H9 (cell line): ENCODE measurements around the gene MAP1B. TPM values are rescaled to one million over a fixed set of nuclear protein-coding genes. Genes with fewer than 3 reads are reported as not detected.

Experiments used
- DNase-seq: peaks from one replicate; pipeline ENCODE4 v3.0.0-alpha.2; 2017
- H2AFZ ChIP-seq: one replicate; pipeline ENCODE4 v1.6.1; 2013; ENCODE audit warnings: mild to moderate bottlenecking, low read length, control low read depth, moderate library complexity
- H2AK5ac ChIP-seq: 2 replicates; pipeline ENCODE4 v1.6.1; 2013; ENCODE audit warnings: low read length, control low read depth, mixed read lengths; ENCODE audit not compliant: insufficient read length
- H2BK120ac ChIP-seq: one replicate; pipeline ENCODE4 v1.6.1; 2013; ENCODE audit warnings: low read depth, mild to moderate bottlenecking, low read length, control low read depth, inconsistent platforms; ENCODE audit not compliant: poor library complexity, severe bottlenecking
- H2BK12ac ChIP-seq: 2 replicates; pipeline ENCODE4 v1.6.1; 2013; ENCODE audit warnings: low read length, control low read depth, mixed read lengths, low read depth; ENCODE audit not compliant: insufficient read length
- H2BK15ac ChIP-seq: 2 replicates; pipeline ENCODE4 v1.6.1; 2013; ENCODE audit warnings: low read depth, low read length, control low read depth
- H2BK20ac ChIP-seq: one replicate; pipeline ENCODE4 v1.6.1; 2013; ENCODE audit warnings: low read depth, mild to moderate bottlenecking, low read length, control low read depth, inconsistent platforms; ENCODE audit not compliant: poor library complexity, severe bottlenecking
- H2BK5ac ChIP-seq: 2 replicates; pipeline ENCODE4 v1.6.1; 2013; ENCODE audit warnings: low read length, control low read depth, mixed read lengths; ENCODE audit not compliant: insufficient read length
- H3K14ac ChIP-seq: 2 replicates; pipeline ENCODE4 v1.6.1; 2013; ENCODE audit warnings: low read length, control low read depth; ENCODE audit not compliant: insufficient read depth
- H3K18ac ChIP-seq: 2 replicates; pipeline ENCODE4 v1.6.1; 2013; ENCODE audit warnings: low read depth, mild to moderate bottlenecking, mixed read lengths, low read length, control low read depth; ENCODE audit not compliant: insufficient read length
- H3K23ac ChIP-seq: 2 replicates; pipeline ENCODE4 v1.6.1; 2013; ENCODE audit warnings: low read length, control low read depth, mixed read lengths, low read depth; ENCODE audit not compliant: insufficient read length
- H3K23me2 ChIP-seq: 2 replicates; pipeline ENCODE4 v1.6.1; 2013; ENCODE audit warnings: low read depth, mild to moderate bottlenecking, mixed read lengths, low read length, control low read depth; ENCODE audit not compliant: insufficient read length, poor library complexity, severe bottlenecking
- H3K27ac ChIP-seq: 2 replicates; pipeline ENCODE4 v1.5.1; 2013; ENCODE audit warnings: low read length, control low read depth, mixed read lengths, low read depth; ENCODE audit not compliant: insufficient read length
- H3K27me3 ChIP-seq: 2 replicates; pipeline ENCODE4 v1.6.1; 2013; ENCODE audit warnings: low read length, control low read depth, inconsistent platforms; ENCODE audit not compliant: insufficient read depth
- H3K4ac ChIP-seq: 2 replicates; pipeline ENCODE4 v1.6.1; 2013; ENCODE audit warnings: low read depth, mild to moderate bottlenecking, control low read depth, inconsistent platforms, low read length, moderate library complexity
- H3K4me1 ChIP-seq: 2 replicates; pipeline ENCODE4 v1.6.1; 2013; ENCODE audit warnings: low read length, control low read depth, inconsistent platforms; ENCODE audit not compliant: insufficient read depth
- H3K4me2 ChIP-seq: 2 replicates; pipeline ENCODE4 v1.6.1; 2013; ENCODE audit warnings: low read length, control low read depth, mixed read lengths; ENCODE audit not compliant: insufficient read length, insufficient read depth
- H3K56ac ChIP-seq: 2 replicates; pipeline ENCODE4 v1.6.1; 2013; ENCODE audit warnings: low read depth, mild to moderate bottlenecking, mixed read lengths, low read length, control low read depth; ENCODE audit not compliant: insufficient read length
- H3K79me1 ChIP-seq: 2 replicates; pipeline ENCODE4 v1.6.1; 2013; ENCODE audit warnings: low read depth, mild to moderate bottlenecking, moderate library complexity, low read length, control low read depth, inconsistent platforms; ENCODE audit not compliant: insufficient read depth, poor library complexity, severe bottlenecking
- H3K79me2 ChIP-seq: 2 replicates; pipeline ENCODE4 v1.6.1; 2013; ENCODE audit warnings: low read length, control low read depth, inconsistent platforms; ENCODE audit not compliant: insufficient read depth
- H3K9ac ChIP-seq: 2 replicates; pipeline ENCODE4 v1.6.1; 2013; ENCODE audit warnings: low read length, control low read depth, mixed read lengths; ENCODE audit not compliant: insufficient read length; ENCODE audit errors: extremely low read depth
- H3K9me3 ChIP-seq: one replicate; pipeline ENCODE4 v1.6.1; 2013; ENCODE audit warnings: low read depth, low read length, inconsistent platforms; ENCODE audit not compliant: control insufficient read depth
- H3T11ph ChIP-seq: one replicate; pipeline ENCODE4 v1.6.1; 2013; ENCODE audit warnings: mild to moderate bottlenecking, low read length, control low read depth, inconsistent platforms
- H4K20me1 ChIP-seq: one replicate; pipeline ENCODE4 v1.6.1; 2013; ENCODE audit not compliant: control insufficient read depth, insufficient read length, insufficient read depth
- H4K5ac ChIP-seq: 2 replicates; pipeline ENCODE4 v1.6.1; 2013; ENCODE audit warnings: low read depth, mild to moderate bottlenecking, mixed read lengths, low read length, control low read depth; ENCODE audit not compliant: insufficient read length
- H4K8ac ChIP-seq: replicated peaks from 2 replicates; pipeline ENCODE4 v1.6.1; 2013; ENCODE audit warnings: low read length, control low read depth, mixed read lengths, low read depth; ENCODE audit not compliant: insufficient read length
- H4K91ac ChIP-seq: 2 replicates; pipeline ENCODE4 v1.6.1; 2013; ENCODE audit warnings: low read depth, mild to moderate bottlenecking, moderate library complexity, mixed read lengths, low read length, control low read depth; ENCODE audit not compliant: insufficient read length
- H3K27ac Mint-ChIP-seq, 3 experiments: 2 replicates in 2 of 3; 3 replicates in 1 of 3; pipeline ENCODE4 v1.8.0; 2020 to 2021; ENCODE audit warnings: mixed read lengths in 3 of 3, mild to moderate bottlenecking in 1 of 3, moderate library complexity in 1 of 3
- H3K27me3 Mint-ChIP-seq: 2 replicates; pipeline ENCODE4 v1.8.0; 2021; ENCODE audit warnings: low read depth, mild to moderate bottlenecking, moderate library complexity, mixed read lengths
- H3K36me3 Mint-ChIP-seq, 3 experiments: 2 replicates in 2 of 3; 3 replicates in 1 of 3; pipeline ENCODE4 v1.8.0; 2020 to 2021; ENCODE audit warnings: low read depth in 3 of 3, mixed read lengths in 3 of 3; ENCODE audit not compliant: insufficient read depth in 1 of 3
- H3K4me1 Mint-ChIP-seq, 2 experiments: 2 replicates each; pipeline ENCODE4 v1.8.0; 2020; ENCODE audit warnings: mixed read lengths in 2 of 2
- H3K4me3 Mint-ChIP-seq, 2 experiments: 2 replicates in 1 of 2; 3 replicates in 1 of 2; pipeline ENCODE4 v1.8.0; 2020 to 2021; ENCODE audit warnings: mild to moderate bottlenecking in 2 of 2, mixed read lengths in 2 of 2, moderate library complexity in 1 of 2
- H3K9me3 Mint-ChIP-seq, 2 experiments: 2 replicates in 1 of 2; 3 replicates in 1 of 2; pipeline ENCODE4 v1.8.0; 2020; ENCODE audit warnings: mild to moderate bottlenecking in 2 of 2, mixed read lengths in 2 of 2, moderate library complexity in 1 of 2
- CTCF ChIP-seq: fragments of 200-600 bp; sonication (generic); conservative IDR thresholded peaks from 3 replicates; pipeline ENCODE4 v1.8.0; 2021; ENCODE audit warnings: antibody characterized with exemption, mild to moderate bottlenecking
- WGBS: extraction: QIAGEN DNeasy Blood & Tissue Kit; methylation state at CpG from one replicate; pipeline ENCODE4 v1.1.7; 2013; ENCODE audit warnings: missing lambda C conversion rate, low lambda C conversion rate, mixed read lengths; ENCODE audit not compliant: insufficient read length; ENCODE audit errors: extremely low coverage; 5-methylcytosine and 5-hydroxymethylcytosine counted together
- total RNA-seq: library from RNA; stranded (reverse); gene quantifications from 2 replicates; pipeline ENCODE4 v1.2.1, GENCODE V29; 2021

MAP1B gene
- total RNA-seq, 1 experiment from 2014 or later, result 67.5 TPM

- Histone ChIP-seq H4K8ac (no peak overlapping the region), H3K4ac (no peak overlapping the region), H2AK5ac (no peak overlapping the region), H4K20me1 (no peaks in the 10 kb centered on the region), H3K23ac (no peak overlapping the region), H2BK120ac (no peak overlapping the region), H3K23me2 (no peaks in the 10 kb centered on the region), H3K9me3 (no peaks in the 10 kb centered on the region), H2BK15ac (no peak overlapping the region), H2AFZ (no peak overlapping the region), H3K27ac (no peak overlapping the region), H3K18ac (no peak overlapping the region), H3T11ph (no peak overlapping the region), H3K56ac (no peak overlapping the region), H2BK12ac (no peak overlapping the region), H3K9ac (no peak overlapping the region), H2BK5ac (no peak overlapping the region), H3K79me1 (no peaks in the 10 kb centered on the region), H4K91ac (no peak overlapping the region), H3K79me2 (no peaks in the 10 kb centered on the region), H3K4me1 (no peaks in the 10 kb centered on the region), H3K4me2 (no peak overlapping the region), H3K14ac (no peak overlapping the region), H3K27me3 (no peaks in the 10 kb centered on the region), H4K5ac (no peak overlapping the region), H2BK20ac (no peak overlapping the region)
- Mint-ChIP-seq H3K27me3 (peaks cover 3% of the 10 kb centered on the region; the same call in 1 of the 2 replicates), H3K4me1 (peaks cover 12 to 16% of the 10 kb centered on the region in 2 experiments), H3K27ac (no peak overlapping the region), H3K9me3 (no peaks in the 10 kb centered on the region; a peak in 1 of 5 replicates), H3K36me3 (peaks cover 32 to 45% (median 40%) of the 10 kb centered on the region in 3 experiments; a peak in 6 of 7 replicates), H3K4me3 (no peak overlapping the region)
- no peak for DNase-seq
- no peak for TF ChIP-seq CTCF
- WGBS, result no CpG with 5 or more reads among the region's 3 CpGs
These were observed 109.5 kb downstream of the MAP1B start for GRCh38 chr5:72216756-72217155.
